Activated CD8-positive, alpha-beta memory T cell treated with anti-CD3 and anti-CD28 coated beads for 48 hours (primary cell): ENCODE measurements around the gene VARS1.
A peak's percentile ranks its signal among the peaks of the same experiment; 100 is the strongest.
"Not testable (repeated sequence)": the region's sequence is repeated elsewhere in the genome, so short reads cannot be mapped to it uniquely, and the experiment has no call there.

Experiments
- DNase-seq, 3 experiments: peaks; one replicate each; pipeline ENCODE4 v3.0.0-alpha.2; 2020; ENCODE audit warnings: low read depth in 2 of 3, low spot score in 2 of 3

Gene VARS1

DNA sequence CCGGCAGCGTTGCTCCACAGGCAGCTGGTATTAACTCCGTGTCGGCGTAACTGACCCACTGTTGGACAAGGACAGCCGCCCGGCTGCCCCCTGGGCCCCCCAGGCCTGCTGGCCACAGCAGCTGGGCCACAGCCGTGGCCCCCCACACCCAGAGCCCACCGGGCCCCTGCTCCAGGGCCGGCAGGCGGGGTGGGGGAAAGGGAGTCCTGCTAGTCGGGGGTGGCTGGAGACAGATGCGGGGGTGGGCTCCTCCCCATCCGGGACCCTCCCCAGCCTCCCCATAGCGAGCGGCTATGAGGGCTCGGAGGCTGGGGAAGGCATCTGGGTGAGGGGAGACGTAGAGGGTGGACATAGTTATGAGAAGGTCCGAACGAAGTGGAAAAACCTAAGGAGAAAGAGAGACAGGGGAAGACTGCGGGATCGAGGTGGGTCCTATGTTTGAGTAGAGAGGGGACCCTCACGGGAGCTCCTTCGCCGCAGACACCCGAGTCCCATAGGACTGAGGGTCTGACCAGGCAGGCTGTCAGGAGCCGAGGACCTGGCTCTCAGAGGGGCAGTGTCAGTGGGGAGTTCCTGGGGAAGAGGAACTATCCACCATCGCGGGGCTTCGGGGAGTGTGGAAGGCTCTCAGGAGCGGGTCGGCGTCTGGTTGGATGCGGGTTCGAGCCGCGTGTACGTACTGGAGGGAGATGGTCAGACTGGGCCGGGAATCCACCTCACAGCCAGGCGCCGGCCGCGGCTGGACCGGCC lies 511 bp downstream of the VARS1 start:
- DNase-seq = no peak

- DNase-seq = no peak
Measured at GRCh38 chr6:31794294-31794865, 1.2 kb downstream of the VARS1 start.

GRCh38 chr6:31793927-31794245 lies 1.7 kb downstream of the VARS1 start:
- not testable (repeated sequence) for DNase-seq

- DNase-seq = no peak
Measured at GRCh38 chr6:31792761-31793171, 2.8 kb downstream of the VARS1 start.

DNA sequence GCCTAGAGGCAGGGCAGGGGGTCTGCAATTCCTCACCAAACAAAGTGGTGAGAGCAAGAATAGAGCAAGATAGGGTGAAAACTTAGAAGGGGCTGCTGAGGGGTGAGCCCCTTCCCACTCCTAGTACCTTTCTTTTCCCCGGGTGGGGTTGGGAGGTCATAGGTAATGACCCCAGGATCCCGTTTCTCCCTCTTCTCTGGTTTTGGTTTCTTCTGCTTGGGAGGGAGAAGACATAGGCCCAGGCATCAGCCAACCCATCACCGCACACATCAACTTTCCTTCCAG lies 3.5 kb downstream of the VARS1 start:
- DNase-seq = no peak

DNA sequence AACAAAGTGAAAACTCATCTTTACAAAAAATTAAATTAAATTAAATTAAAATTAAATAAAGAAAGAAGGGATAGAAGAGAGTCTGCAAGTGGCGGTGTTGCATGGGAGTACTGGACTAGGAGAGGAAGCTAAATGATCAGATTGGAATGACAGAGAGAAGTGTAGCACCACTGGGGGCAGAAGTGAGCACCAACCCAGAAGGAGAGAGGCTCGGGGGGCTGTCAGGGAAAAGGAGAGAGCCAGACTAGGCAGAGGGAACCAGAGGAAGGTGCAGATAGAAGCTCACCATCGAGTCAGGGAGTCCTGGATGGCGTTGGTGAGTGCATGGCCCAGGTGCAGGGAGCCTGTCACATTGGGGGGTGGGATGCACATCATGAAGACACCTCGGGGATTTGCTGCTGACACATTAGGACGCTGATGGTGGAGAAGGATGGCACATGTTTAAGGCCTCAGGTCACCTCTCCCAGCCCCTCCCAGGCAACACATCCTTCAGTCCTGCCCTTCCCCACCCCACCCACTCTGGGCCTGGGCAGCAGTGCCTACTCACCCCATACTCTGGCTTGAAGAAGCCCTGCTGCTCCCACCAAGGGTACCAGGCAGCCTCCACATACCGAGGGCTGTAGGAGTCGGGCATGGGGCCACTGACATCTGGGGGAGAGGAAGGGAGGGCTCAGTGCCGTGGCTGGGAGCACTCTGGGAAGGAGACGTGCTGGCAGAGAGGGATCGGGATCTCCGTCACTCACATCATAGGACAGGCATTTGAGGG lies 4.0 kb downstream of the VARS1 start:
- DNase-seq = no peak

- DNase-seq = no peak
Measured at GRCh38 chr6:31785475-31785874, 10.1 kb downstream of the VARS1 start.

DNA sequence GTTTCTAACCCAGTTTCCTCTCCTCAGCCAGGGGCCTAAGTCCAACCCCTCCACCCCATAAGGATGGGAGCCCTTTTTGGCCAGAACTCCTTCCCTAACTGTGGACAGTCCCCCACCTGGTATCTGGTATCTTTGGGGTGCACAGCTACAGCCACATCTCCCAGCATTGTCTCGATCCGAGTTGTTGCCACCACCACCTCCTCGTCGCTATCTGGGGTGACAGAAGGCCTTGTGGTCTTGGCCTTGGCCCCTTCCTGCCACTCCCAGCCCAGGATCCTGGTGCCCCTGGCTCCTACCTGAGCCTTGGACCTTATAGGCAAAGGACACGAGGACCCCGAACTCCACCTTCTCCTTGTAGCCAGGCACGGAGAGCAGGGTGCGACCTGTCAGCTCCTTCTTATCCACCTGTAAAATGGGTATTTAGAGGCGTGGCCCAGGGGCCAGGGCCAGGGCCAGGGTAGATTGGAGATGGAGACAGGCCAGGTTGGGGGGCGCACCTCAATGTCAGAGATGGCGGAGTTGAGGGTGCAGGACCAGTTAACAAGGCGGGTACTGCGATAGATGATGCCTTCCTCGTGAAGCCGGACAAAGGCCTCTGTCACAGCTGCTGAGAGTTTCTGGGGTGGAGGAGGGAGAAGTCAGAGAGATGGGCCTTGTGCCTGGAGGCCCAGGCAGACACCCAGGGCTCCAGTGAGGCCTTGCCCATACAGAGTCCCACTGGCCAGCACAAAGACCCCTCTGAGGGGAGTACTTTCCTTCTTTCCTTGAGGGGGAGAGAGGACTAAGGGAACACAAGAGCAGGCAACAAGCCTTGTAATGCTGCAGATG lies 11.2 kb downstream of the VARS1 start:
- DNase-seq = no peak

- DNase-seq = no peak
Measured at GRCh38 chr6:31782126-31782855, 13.3 kb downstream of the VARS1 start.

- no peak for DNase-seq
Measured at GRCh38 chr6:31781244-31782125, 14.1 kb downstream of the VARS1 start.

- no peak for DNase-seq
Measured at GRCh38 chr6:31780507-31781243, 14.9 kb downstream of the VARS1 start.

DNA sequence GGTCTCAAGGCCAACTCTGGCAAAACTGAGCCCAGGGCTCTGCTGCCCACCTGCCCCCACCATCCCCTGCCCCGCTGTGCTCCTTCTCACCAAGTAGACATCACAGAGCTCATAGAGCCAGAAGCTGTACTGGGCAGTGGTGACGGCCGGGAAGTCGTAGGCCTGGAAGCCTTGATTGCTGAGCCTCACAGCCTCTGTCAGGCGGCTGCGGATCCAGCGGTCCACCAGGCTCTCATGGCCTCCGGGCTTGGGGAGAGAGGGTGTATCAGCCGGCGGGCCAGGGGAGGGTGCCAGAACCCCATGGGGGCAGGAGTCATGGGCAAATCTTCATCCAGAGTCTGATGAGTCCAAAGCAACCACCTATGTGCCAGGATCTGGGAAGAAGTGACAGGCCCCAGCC lies 15.6 kb downstream of the VARS1 start:
- DNase-seq = no peak

GRCh38 chr6:31778999-31779885 lies 16.3 kb downstream of the VARS1 start:
- DNase-seq = no peak

- no peak for DNase-seq
Measured at GRCh38 chr6:31778193-31778592, 17.4 kb downstream of the VARS1 start.

- no peak for DNase-seq
Measured at GRCh38 chr6:31777667-31778050, 17.9 kb downstream of the VARS1 start.

GRCh38 chr6:31776989-31777666 lies 18.4 kb downstream of the VARS1 start, which contains the start of gene VWA7:
VWA7 (minus strand) TSS chr6:31777328; CDS start chr6:31776779, 549 bp downstream.
- DNase-seq = peak; percentile 64 to 77 (median 66)

DNA sequence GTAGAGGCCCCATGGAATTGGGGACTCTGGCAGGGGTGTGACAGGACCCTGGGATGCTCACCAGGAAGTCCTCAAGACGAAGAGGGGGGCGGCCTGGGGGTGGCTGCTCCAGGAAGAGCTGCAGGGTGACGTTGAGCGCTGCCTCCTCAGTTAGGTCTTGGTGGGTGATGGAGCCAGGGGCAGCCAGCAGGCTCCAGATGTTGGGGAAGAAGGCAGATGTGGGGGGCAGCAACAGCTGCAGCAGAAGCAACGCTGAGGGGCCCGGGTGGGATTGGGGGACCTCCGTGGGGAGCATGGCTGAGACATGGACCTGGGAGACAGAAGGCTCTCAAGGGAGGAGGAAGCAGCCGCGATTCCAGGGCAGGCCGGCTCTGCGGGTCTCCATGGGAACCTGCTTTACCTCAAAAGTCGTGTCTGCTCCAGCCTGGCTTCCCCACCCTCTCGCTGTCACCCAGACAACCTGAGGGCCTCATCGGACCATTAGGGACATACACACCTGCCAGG lies 19.0 kb downstream of the VARS1 start:
- DNase-seq = no peak
